ENCODE measurements around the gene CAMK2A.

The CAMK2A gene

DNA sequence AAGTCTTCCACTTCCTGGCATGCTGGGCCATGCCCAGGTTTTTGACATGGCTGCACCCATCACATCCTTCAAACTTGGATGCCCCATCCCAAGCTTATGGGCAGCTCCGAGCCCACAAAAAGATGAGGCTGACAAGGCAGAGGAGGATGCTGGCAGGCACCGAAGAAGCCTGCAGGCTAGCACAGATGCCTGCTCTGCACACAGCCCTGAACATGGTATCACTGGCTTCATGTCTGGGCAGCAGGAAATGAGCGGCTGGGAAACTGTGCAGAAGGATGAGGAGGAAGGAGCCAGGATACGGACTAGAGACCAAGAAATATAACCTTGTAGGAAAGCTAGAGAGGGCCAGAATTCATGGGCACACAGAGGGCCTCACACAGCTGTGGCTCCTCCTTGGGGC lies 14.8 kb downstream of the CAMK2A start:
- no peak for TF ChIP-seq SPI1 (IDR thresholded peaks at IDR 0.05; ENCODE audit: low read depth, low read length)
- DNase-seq (ENCODE audit: insufficient read length, low spot score) (no peak), FAIRE-seq (no peak)

DNA sequence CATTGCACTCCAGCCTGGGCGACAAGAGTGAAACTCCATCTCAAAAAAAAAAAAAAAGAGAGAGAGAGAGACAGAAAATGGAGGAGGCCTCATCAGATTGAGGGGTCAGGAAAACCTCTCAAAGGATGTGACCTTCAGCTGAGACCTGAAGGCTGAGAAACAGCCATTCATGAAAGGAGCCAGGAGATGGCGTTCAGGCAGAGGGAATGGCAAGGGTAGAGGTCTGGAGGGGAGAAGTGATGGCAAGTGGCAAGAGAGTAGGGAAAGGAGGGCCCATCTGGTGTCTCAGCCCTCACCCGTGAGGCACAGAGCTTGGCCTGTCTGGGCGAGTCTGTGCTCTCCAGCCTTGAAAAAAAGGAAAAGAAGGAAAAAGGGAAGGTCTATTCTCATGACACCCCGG lies 17.0 kb downstream of the CAMK2A start:
- FAIRE-seq (no peak), DNase-seq (ENCODE audit: insufficient read length, low spot score) (no peak)
- TF ChIP-seq POLR2AphosphoS5 (IDR thresholded peaks at IDR 0.05; ENCODE audit: low read depth, low read length): no peak
- TF ChIP-seq TAF1 (IDR thresholded peaks at IDR 0.05; ENCODE audit: low read depth, low read length): no peak
- TF ChIP-seq PAX5 (IDR thresholded peaks at IDR 0.05; ENCODE audit: insufficient read depth, low read length, severe bottlenecking): no peak
- no peak for TF ChIP-seq POLR2A (IDR thresholded peaks at IDR 0.05; ENCODE audit: low read depth, low read length)
- no peak for TF ChIP-seq POU2F2 (IDR thresholded peaks at IDR 0.05; ENCODE audit: low read depth, low read length)
- TF ChIP-seq SPI1 (IDR thresholded peaks at IDR 0.05; ENCODE audit: low read depth, low read length): no peak

GRCh38 chr5:150271923-150272322 lies 17.6 kb downstream of the CAMK2A start:
- DNase-seq (ENCODE audit: insufficient read length, low spot score) (no peak), FAIRE-seq (no peak)
- no peak for TF ChIP-seq POLR2A (IDR thresholded peaks at IDR 0.05; ENCODE audit: low read depth, low read length)
- TF ChIP-seq SPI1 (IDR thresholded peaks at IDR 0.05; ENCODE audit: low read depth, low read length): no peak
- no peak for TF ChIP-seq POLR2AphosphoS5 (IDR thresholded peaks at IDR 0.05; ENCODE audit: low read depth, low read length)
- no peak for TF ChIP-seq POU2F2 (IDR thresholded peaks at IDR 0.05; ENCODE audit: low read depth, low read length)
- no peak for TF ChIP-seq TAF1 (IDR thresholded peaks at IDR 0.05; ENCODE audit: low read depth, low read length)
- no peak for TF ChIP-seq PAX5 (IDR thresholded peaks at IDR 0.05; ENCODE audit: insufficient read depth, low read length, severe bottlenecking)

GRCh38 chr5:150271296-150271692 lies 18.3 kb downstream of the CAMK2A start:
- FAIRE-seq: no peak
- DNase-seq (ENCODE audit: insufficient read length, low spot score): no peak
- no peak for TF ChIP-seq TAF1 (IDR thresholded peaks at IDR 0.05; ENCODE audit: low read depth, low read length)

DNA sequence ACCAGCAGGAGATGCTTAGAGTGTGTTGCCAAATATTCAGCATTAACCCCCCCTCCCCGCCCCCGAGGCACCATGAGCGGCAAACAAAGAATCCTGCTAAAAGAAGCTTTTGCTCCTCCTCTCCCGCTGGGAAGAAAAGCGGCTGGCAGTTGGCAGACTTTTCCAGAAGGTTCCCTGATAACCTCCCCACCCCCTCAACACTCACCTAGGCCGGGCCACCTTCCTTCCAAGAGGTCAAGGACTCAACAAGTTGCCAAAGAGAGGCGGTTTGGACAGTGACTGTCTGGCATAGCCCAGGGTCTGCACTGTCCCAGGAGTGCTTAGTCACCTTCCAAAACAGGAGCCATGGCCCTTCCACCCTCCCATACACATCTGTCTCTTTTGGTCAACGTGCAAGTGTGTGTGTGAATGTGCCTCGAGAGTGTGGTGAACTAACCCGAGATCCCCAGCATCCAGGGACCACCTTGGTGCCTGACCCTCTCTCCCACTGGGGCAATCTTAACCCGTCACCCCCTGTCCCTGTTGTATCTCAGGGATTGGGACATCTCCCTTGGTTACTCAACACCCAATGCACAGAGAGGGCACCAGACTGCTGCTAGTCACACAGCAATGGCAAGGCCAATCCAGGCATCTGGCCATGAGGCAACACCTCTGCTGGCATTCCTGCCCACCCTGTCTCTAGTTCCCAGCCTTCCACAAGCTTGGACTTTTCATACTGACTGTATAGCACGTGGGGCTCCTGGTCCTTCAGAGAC lies 18.9 kb downstream of the CAMK2A start:
- TF ChIP-seq PAX5 (IDR thresholded peaks at IDR 0.05; ENCODE audit: insufficient read depth, low read length, severe bottlenecking): no peak
- no peak for TF ChIP-seq TAF1 (IDR thresholded peaks at IDR 0.05; ENCODE audit: low read depth, low read length)
- TF ChIP-seq SPI1 (IDR thresholded peaks at IDR 0.05; ENCODE audit: low read depth, low read length): no peak
- TF ChIP-seq POU2F2 (IDR thresholded peaks at IDR 0.05; ENCODE audit: low read depth, low read length): no peak
- TF ChIP-seq POLR2A (IDR thresholded peaks at IDR 0.05; ENCODE audit: low read depth, low read length): no peak
- no peak for TF ChIP-seq POLR2AphosphoS5 (IDR thresholded peaks at IDR 0.05; ENCODE audit: low read depth, low read length)
- FAIRE-seq (no peak), DNase-seq (ENCODE audit: insufficient read length, low spot score) (no peak)

- no peak for FAIRE-seq
These were observed 22.7 kb downstream of the CAMK2A start for GRCh38 chr5:150266871-150267291.

GRCh38 chr5:150265870-150266383 lies 23.6 kb downstream of the CAMK2A start:
- no peak for DNase-seq (ENCODE audit: insufficient read length, low spot score)
- TF ChIP-seq TAF1 (IDR thresholded peaks at IDR 0.05; ENCODE audit: low read depth, low read length) (no peak), PAX5 (IDR thresholded peaks at IDR 0.05; ENCODE audit: insufficient read depth, low read length, severe bottlenecking) (no peak), POU2F2 (IDR thresholded peaks at IDR 0.05; ENCODE audit: low read depth, low read length) (no peak), POLR2A (IDR thresholded peaks at IDR 0.05; ENCODE audit: low read depth, low read length) (no peak), SPI1 (IDR thresholded peaks at IDR 0.05; ENCODE audit: low read depth, low read length) (no peak), POLR2AphosphoS5 (IDR thresholded peaks at IDR 0.05; ENCODE audit: low read depth, low read length) (no peak)
- FAIRE-seq: no peak

More at GRCh38 chr5:150266871-150267291, 22.7 kb downstream of the CAMK2A start:
- DNase-seq (ENCODE audit: insufficient read length, low spot score): no peak
- TF ChIP-seq PAX5 (IDR thresholded peaks at IDR 0.05; ENCODE audit: insufficient read depth, low read length, severe bottlenecking): no peak
- no peak for TF ChIP-seq SPI1 (IDR thresholded peaks at IDR 0.05; ENCODE audit: low read depth, low read length)
- no peak for TF ChIP-seq TAF1 (IDR thresholded peaks at IDR 0.05; ENCODE audit: low read depth, low read length)
- no peak for TF ChIP-seq POLR2A (IDR thresholded peaks at IDR 0.05; ENCODE audit: low read depth, low read length)
- no peak for TF ChIP-seq POU2F2 (IDR thresholded peaks at IDR 0.05; ENCODE audit: low read depth, low read length)
- no peak for TF ChIP-seq POLR2AphosphoS5 (IDR thresholded peaks at IDR 0.05; ENCODE audit: low read depth, low read length)

GRCh38 chr5:150264667-150265603 lies 24.6 kb downstream of the CAMK2A start:
- TF ChIP-seq SPI1 (IDR thresholded peaks at IDR 0.05; ENCODE audit: low read depth, low read length) (no peak), POLR2A (IDR thresholded peaks at IDR 0.05; ENCODE audit: low read depth, low read length) (no peak), TAF1 (IDR thresholded peaks at IDR 0.05; ENCODE audit: low read depth, low read length) (no peak), POU2F2 (IDR thresholded peaks at IDR 0.05; ENCODE audit: low read depth, low read length) (no peak), PAX5 (IDR thresholded peaks at IDR 0.05; ENCODE audit: insufficient read depth, low read length, severe bottlenecking) (no peak), POLR2AphosphoS5 (IDR thresholded peaks at IDR 0.05; ENCODE audit: low read depth, low read length) (no peak)
- no peak for DNase-seq (ENCODE audit: insufficient read length, low spot score)
- FAIRE-seq: no peak

GRCh38 chr5:150263801-150264621 lies 25.6 kb downstream of the CAMK2A start:
- no peak for DNase-seq (ENCODE audit: insufficient read length, low spot score)
- no peak for FAIRE-seq
- TF ChIP-seq SPI1 (IDR thresholded peaks at IDR 0.05; ENCODE audit: low read depth, low read length): no peak
